Activated CD4-positive, alpha-beta T cell treated with anti-CD3 and anti-CD28 coated beads for 4 hours (primary cell): ENCODE data around the gene PPOX.

Source experiments
- DNase-seq, 2 donors: peaks; one replicate each; pipeline ENCODE4 v3.0.0-alpha.2; 2020

Gene PPOX

DNA sequence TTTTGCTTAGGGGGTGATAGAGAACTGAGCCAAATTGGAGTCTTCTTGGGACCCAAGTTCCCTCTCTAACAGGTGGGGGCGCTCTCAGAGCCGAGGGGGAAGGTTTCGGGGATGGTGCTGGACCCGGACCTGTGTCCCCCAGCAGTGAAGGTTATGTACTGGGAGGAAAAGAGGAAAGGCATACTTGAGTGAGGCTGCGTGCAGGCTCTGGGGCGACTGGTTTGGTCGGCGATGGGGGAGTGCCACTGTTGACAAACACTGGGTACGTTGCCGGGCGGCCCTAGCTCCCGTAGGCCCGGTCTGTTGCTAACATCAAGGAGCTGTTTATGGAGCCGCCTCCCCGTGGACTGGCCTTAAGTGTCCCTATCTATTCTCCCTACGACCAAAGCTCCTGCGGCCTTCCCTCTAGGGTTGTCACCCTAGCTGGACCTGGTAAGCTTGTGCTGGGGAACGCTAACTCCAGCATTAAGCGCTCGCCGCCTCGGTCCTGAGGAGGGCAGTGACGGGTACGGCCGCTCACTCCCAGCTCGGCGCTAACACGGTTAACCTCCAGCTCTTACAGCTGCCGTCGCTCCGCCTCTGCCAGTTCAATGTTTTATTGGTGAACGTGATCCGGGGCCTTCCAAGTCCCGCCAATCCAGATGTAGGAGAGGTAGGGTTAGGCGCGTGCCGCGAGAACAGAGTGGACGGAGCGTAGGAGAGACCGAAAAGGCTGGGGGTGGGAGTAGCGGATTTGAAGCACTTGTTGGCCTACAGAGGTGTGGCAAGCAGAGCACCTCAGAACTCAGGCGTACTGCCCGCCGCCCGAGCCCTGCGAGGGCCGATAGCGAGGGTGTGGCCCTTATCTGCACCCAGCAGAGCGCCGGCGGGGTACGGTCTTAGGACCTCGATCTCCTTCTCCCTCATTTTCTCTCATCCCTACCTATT, at the start of gene PPOX:
PPOX (plus strand) TSS at position 685 of the 927 bp plus-strand sequence. CDS start 422 bp downstream, outside the sequence.
- peak; percentile 85 to 89 for DNase-seq

DNA sequence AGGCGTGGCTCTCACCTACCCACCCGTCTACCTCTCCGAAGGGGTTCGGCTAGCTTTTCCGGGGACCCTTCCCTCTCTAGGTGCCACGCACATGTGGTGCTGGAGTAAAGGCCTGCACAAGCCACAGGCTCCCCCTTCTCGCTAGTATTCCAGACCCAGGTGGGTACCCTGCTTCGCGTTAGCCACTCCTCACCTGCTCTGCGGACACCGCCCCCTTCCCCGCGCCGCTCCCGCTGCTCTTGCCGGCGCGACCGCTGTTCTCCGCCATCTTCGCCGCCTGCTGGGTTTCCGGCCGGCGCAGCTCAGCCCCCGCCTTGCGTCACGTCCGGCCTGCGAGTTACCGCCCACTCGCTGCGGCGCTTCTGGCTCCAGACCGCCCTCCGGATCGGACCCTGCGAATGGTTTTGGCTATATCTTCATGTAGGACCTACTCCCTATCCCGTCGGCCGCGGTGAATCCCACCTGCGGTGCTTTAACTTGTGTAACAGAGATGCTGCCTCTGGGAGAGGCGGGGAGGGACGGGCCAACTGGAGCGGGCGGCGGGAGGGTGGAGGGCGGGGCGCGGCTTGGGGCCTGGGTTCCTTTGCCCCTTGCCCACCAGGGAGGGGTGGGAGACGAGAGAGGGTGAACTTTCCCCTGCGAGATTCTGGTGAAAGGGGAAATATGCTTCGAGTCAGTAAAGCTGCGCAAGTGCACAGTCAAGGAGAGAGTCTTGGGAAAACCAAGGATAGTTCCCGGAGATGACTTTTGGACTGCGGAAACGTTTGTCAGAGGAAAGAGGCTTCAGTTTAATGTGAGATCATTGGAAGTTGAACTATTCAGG, 48.3 kb upstream of the PPOX start, which contains the start of the genes NIT1 and PFDN2:
NIT1 (plus strand) TSS at position 347 of the 823 bp plus-strand sequence; CDS start at position 419, 72 bp downstream.
PFDN2 (minus strand) TSS at position 279 of the 823 bp plus-strand sequence; CDS start at position 268, 11 bp downstream.
- peak; percentile 82 to 85 for DNase-seq

DNA sequence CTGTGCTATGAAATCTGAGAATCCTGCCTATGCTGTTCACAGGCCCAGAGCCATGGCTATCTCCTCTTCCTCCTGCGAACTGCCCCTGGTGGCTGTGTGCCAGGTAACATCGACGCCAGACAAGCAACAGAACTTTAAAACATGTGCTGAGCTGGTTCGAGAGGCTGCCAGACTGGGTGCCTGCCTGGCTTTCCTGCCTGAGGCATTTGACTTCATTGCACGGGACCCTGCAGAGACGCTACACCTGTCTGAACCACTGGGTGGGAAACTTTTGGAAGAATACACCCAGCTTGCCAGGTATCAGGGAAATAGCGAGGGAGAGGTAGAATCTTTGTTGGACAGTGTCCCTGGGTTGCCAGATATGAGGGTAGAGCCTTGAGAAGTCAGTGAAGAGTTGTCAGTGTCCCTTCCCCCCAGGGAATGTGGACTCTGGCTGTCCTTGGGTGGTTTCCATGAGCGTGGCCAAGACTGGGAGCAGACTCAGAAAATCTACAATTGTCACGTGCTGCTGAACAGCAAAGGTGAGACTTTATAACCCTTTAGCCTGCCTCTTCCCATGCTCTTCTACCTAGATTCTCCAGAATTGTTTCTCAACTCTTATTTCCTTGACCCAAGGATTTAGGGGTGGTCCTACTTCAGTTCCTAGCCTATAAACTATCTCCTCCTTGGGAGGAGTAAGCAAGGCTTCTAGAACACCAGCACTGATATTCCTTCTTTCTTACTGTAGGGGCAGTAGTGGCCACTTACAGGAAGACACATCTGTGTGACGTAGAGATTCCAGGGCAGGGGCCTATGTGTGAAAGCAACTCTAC, 46.9 kb upstream of the PPOX start:
- DNase-seq = peak; percentile 63 to 73

DNA sequence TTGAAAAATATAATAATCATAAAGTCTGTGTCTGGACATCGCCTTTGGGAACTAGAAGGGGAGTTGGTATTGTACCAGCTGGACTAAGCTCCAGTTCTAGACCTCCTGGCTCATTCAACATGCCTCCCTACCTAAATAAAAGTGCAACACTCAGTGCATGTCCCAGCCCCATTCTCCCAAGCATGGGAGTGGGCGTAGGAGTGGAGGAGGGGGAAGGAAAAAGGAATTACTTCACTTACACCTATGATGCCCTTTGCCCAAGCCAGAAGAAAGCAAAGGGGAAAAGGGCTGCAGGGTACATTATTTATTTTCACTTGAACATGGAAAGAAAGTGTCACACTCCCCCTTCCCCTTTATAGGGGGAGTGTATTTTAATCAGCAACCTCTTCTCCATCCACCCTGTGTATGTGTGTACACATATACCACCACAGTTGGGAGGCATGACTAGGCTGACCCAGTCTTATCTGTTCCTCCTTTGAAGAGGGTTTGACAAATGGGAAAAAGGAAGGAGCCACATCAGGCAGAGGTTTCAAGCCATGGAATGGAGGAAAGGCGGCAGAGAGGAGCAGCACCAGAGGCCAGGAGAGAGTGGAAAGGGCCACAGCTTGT, 45.1 kb upstream of the PPOX start:
- no peak for DNase-seq

DNA sequence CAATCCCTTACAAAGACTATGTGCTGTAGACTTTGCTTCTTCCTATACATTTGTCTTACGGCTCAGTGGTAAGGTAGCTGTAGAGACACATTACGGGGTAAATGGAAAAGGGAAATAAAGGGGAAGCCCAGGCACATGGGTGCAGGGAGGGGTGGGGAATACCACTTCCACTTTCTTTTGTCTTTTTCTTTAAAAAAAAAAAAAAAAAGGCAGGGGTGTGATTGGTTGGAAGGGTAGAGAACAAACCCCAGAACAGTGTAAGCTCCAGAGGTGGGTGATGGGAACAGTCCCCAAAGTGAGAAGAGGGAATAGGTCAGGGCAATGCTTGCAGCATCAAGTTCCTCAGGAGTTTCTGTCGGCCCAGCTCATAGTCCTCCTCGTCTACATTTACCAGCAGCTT, 44.4 kb upstream of the PPOX start:
- DNase-seq = no peak

DNA sequence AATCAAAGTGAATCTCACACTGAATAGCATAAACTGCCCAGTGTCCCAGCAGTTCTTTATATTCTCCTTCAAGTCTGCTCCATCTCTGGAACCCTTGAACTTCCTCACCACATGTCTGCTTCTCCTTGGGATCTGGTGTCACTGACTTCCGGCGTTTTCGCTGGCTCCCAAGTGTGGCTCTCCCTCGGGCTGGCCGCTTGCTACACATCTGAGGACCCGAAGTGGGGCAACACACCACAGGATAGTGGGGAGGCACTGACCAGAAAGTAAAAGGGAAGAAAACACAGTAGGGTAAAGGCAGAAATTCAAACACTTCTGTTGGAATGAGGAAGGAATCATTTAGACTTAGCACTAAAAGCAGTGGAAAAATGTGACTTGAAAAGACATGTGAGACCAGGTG, 43.3 kb upstream of the PPOX start:
- DNase-seq = no peak

DNA sequence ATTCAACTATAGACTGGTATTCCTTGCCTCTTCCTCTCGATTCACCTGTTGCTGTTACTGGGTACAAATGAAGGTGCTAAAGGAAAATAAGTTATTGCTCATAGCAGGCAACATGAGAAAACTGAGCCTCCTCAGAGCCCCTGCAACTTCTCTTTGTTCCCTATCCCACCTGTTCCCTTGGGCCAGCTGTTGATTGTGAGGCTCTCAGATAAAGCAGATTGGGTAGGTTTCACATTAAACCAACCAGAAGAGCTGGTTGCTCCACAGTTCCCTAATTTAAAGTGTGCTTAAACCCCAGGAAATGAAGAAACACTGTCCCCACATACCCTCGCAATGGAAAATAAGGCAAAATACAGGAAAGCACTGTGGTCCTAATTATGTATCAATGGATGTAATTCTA, 38.6 kb upstream of the PPOX start:
- no peak for DNase-seq

DNA sequence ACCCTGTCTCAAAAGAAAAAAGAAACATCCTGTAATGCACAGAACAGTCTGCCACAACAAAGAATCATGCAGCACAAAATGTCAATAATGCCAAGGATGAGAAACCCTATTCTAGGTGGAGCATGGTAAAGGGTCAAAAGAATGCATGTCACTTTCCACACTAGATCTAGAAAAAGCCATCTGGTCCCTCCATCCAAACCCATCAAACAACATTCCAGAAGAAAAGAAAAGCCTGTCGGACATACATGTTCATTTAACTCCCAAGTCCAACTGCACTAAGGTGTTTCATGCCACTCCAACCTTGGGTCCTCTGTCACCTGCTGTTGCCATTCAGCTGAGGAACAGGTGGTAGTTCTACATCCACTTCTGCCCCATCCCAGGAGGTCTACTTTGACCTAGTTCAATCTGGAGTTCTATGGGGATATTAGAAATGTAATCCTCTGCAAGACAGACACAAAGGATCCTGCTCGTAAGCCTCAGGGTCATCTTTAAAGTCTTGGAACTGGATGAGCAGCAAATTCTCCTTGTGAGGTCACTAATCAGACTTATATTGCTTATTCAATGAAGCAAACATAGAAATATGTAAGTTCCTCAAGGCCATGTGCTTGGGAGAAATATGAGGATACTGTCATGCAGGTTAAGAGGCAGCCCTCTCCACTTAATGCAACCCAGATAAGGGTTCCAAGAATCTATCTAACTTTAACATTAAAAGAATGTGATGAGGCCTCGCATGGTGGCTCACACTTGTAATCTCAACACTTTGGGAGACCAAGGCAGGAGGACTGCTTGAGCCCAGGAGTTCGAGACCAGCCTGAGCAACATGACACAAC, 37.4 kb upstream of the PPOX start:
- DNase-seq = no peak

DNA sequence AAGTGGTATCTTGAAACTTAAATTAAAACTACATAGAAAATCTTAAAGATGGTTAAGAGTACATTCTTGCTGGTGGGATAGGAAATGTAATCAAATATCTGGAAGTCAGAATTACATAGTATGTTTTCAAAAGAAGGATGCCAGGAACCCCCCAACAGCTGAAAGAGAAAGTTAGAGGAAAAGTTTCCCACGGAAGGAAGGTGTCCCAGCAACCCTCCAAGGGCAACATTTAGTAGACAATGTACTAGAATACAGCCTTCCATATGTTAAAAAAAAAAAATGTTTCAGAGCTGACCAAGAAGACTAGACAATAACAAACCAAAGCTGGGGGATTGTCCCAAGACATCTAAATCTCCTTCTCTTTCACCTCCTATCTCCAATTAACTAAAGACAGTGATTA, 36.0 kb upstream of the PPOX start:
- DNase-seq = no peak

DNA sequence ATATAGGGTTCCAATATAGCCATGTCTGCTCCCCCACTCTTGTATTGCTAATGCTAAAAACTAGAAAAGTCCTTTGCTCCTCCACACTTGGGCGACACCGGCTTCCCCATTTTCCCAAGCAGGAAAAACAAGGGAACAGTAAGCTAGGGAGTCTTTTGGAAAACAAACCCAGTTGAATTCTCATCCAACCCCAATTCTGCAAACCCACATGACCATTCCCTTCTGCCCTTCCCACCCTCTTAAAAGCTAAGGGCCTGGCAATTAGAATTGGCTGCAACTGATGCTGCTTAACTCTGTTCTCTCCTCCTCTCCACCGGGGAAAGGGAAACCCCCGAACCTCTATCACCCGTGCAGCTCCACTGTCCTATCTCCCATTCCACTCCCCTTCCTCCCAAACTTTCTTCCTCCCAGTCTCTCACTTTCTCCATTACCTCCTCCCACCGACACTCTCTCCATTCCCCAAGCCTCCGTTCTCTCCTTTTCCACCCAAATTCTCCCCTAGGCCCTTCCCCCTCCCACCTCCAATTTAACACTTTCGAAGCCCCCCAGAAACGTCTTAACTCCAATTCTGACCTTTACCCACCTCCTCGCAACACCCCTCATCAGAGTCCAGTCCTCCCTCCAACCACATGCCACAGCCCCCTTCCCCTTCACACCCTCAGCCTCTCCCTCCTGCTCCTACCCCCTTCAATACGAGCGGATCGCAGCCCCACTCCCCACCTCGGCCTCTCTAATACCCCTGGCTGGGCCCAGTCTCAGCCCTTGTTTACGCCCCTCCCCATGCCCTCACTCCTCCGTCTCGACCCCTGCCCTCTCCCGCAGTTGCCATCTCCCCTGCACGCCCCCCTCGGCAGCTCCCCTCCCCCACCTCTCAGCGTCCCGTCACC, 34.5 kb upstream of the PPOX start:
- no peak for DNase-seq

DNA sequence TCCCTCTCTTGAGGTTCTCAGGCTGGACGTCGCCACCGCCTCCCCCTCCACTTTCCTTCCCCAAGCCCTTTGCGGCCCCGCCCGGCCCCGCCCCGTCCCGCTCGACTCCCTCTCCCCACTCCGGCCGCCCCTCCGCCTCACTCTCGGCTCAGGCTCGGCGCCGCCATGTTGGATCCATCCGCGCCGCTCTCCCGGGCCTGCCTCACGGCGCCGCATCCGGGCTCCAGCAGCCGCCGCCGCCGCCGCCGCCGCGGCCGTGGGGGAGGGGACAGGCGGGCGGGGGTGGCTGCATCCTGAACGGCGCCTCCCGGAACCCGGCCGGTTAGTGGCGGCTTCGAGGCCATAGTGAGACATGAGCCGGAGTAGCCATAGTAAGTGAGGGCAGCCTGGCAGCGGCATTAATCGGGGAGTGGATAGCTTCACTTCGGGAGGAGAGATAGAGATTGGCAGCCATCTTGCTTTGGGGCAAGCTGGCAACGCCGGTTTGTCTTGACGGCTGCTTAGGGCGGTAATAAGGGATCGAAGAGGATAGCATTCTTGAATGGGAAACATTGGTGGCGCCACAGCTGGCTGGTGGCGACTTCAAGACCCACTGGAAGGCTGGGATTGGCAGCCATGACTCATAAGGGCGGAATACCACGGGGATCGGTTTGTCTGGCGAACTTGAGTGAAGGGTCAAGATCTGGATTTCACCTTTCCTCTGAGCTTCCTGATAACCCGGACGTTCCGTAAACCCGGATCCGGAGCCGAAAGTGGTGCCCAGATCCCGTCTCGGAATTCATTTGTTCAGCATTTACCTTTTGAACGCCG, 33.6 kb upstream of the PPOX start, which contains the start of gene DEDD:
DEDD (minus strand) TSS at position 258 of the 810 bp plus-strand sequence. CDS start 8,205 bp downstream, outside the sequence.
- DNase-seq = peak; percentile 89 to 92

DNA sequence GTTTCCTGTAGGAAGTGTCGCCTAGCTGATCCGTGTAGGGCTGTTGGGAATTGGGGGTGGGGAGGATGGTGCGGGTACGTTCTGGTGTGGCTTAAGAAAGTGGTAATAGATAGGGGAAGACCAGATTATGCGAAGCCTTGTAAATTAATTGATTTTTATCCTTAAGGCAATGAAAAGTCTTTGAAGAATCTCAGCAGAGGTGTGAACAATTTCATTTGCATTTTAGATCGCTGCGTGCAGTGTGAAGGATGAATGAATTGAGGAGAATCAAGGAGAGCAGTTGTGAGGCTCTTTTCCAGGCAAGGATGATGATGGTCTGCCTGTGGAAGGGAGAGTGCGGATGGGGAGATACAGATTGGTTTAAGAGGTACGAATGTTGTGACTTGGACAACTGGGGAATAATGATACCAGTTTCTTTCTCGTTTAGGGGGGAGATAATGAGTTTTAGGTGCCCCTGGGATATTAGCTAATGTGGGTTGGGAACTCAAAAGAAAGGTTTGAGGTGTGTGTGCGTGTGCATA, 32.9 kb upstream of the PPOX start:
- no peak for DNase-seq

DNA sequence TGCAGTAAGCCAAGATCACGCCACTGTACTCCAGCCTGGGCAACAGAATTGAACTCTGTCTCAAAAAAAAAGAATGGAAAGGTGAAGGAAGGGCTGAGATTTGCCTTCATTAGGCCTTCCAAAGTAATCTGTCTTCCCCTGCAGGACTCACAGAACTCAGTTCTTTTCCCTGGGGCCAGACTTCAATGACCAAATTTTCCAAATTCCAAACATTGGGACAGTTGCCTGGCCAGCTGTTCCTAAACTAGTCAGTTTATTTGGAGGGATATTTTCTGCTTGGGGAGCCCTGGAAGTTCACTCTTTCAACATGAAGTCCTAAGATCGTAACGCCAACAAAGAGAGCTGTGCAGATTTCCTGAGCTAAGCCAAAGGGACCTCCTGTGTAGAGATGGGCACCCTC, 28.3 kb upstream of the PPOX start:
- no peak for DNase-seq

DNA sequence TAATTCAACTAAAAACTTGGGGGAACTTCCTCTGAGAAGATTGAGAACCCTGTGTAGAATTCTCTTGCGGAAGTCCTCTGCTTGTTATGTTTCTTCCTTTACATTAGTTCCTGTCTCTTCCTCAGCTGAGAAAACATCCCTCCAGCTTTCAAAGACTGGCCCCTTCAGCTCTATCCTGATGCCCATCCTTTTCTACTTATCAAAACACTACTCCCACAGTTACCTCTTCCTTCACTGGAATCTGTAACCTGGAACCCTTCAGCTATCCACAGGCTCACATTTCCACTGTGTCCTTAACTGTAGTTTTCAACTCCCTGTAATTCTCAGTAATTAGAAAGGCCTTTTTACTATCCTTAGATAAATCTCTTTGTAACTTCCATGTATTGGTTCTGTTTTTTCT, 27.8 kb upstream of the PPOX start:
- no peak for DNase-seq

DNA sequence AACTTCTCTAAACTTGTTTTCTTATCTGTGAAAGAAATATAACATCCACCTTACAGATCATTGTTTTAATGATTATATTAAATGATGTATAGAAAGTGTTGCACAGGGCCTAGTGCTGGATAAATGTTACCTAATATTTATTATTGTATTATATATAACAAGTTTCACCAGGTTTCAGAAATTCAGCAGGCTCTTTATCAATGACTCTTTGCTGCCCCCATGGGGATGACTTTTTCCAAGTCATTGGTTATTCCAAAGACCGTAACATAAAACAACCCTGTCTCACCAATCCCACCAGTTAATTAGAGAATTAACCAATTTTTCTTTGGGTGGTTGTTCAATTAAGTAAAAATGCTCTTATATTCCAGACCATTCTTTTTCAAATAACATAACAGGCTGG, 26.5 kb upstream of the PPOX start:
- peak; percentile 41 to 65 for DNase-seq

DNA sequence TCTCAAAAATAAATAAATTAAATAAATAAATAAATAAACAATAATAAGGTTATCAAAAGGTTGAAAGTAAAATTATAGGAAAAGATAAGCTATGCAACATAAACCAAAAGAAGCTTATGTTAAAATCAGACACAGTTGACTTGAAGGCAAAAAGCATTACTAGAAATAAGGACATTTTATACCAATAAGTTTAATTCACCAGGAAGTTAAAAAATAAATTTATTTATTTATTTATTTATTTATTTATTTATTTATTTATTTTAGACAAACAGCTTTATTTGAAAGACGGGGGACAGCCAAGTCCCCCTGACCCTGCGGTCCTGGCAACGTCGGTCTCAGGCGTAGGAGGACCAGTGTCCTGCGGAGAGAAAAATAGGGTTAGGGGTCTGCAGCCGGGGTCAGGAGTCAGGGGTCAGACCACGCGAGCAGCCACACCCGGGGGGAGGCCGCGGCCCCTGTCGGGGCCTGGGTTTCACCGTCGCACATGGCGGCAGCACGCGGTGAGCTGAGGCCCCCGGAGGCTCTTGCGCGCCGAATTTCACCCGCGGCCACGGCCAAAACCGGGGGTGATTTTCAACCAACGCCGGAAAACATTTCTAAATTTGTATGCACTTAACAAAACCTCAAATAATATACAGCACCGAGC, 25.3 kb upstream of the PPOX start:
- no peak for DNase-seq

DNA sequence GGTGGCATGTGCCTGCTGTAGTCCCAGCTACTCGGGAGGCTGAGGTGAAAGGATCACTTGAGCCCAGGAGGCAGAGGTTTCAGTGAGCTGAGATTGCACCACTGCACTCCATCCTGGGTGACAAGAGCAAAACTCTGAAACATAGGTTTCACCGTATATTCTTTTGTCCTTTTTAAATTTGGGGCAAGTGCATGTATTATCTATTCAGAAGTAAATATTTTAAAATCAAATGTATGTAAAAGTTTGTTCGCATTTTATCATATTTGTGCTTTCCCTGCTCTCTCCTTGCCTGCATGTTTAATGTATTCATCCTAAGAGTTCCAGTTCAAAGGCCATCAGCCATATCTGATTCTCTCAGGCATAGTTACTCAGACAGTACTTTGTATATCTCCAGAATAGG, 20.4 kb upstream of the PPOX start:
- no peak for DNase-seq

DNA sequence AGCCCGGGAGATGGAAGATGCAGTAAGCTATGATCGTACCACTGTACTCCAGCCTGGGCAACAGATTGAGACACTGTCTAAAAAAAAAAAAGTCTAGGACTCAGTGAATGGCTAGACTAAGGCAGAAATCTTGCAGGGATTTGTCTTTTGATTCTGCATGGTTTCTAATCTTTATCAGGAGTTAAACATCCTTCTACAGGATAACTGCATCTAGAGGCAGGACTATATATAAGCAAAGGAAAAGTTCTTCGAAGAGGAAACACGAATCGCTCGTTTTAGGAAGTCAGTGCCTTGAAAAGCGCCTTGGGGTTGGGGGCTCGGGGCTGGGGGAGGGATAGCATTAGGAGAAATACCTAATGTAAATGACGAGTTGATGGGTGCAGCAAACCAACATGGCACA, 13.1 kb upstream of the PPOX start:
- DNase-seq = no peak
